Measurements from ENCODE around the gene POTEB.
"Not testable (repeated sequence)": the region's sequence is repeated elsewhere in the genome, so short reads cannot be mapped to it uniquely, and the experiment has no call there.

Gene POTEB

DNA sequence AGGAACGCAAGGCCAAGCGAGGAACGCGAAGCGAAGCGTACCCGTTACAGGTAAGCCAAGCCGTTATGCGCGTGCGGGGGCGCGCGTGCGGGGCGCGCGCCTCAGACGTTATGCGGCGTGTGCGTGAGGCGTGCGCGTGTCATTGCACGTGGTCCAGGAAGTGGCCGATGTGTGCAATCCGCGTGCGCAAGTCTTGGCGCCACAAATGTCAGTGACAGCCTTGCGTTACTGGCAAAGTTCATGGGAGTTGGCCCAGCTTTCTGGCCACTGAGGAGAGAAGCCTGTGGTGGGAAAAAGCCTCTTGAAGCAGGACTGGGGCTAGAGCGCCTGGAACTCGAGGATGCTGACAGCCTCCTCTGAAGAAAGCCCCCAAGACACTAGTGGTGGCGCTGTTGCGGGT is at the start of gene POTEB:
TSS of gene POTEB (minus strand) at position 101 of the 400 bp plus-strand sequence. CDS start 489 bp downstream, outside the sequence.
- not testable (repeated sequence) for DNase-seq (ENCODE audit: low read depth in 2 of 2)

DNA sequence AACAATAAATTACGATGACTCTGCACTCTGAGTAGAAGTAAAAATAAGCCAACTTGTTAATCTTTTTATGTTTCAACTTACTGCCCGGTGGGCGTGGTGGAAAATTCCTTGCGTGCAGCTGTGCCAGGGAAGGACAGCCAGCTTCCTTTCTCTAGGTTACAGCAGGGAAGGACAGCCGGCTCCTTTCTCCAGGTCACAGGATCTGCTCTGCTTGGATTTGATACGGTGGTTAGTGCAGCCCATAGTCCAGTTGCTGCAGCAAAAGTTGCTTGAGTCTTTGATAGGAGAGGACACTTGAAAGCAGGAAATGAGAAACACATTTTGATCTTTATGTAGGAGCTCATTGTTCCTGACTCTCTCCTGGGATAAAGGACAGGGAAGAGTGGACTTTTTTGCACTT is 13.4 kb upstream of the POTEB start:
- not testable (repeated sequence) for DNase-seq (ENCODE audit: low read depth in 2 of 2)

DNA sequence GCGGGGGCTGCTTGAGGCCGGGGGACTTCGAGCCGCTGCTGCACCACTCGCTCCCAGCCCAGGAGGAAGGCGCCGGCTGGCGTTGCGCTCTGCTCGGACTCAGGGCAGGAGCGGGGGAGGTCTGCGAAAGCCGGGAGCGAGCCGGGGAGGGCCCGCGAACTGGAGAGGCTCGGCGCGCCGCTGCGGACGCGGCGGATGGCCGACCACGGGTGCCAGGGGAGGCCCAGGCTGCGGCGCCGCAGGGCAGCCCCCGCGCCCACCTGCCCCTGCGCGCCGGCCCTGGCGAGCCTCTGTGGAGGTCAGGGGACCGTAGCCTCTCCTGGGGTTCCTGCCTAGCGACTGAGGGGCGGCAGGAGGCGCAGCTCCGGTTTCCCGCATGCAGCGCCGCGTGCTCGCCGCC is 12.0 kb upstream of the POTEB start:
- not testable (repeated sequence) for DNase-seq (ENCODE audit: low read depth in 2 of 2)

DNA sequence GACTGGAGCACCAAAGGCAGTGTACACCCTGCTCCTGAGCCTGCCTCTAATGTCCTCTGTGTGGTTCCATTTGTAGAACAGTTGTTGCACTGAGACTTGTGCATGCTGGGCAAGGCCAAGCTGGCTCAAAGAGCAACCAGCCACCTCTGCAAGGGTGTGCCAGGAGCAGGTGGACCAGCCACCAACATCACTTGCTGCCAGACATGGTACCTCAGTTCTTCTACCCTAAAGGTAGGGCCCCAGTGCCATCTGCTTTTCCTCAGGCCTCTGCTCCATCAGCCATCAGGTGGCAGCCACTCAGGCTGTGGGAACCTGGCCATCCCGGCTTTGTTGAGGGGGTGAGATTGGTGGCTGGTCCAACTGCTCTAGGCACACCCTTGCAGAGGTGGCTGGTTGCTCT is 38.7 kb downstream of the POTEB start:
- not testable (repeated sequence) for DNase-seq (ENCODE audit: low read depth in 2 of 2)
